GM19455 (cell line): ENCODE data around the gene KDM2B.

Experiments used
- ATAC-seq: cut with Tn5 transposase; IDR thresholded peaks from one replicate; pipeline ENCODE4 v1.9.1; 2021; ENCODE audit not compliant: unreplicated experiment

KDM2B gene

GRCh38 chr12:121466794-121467637 lies 113.8 kb downstream of the KDM2B start:
- ATAC-seq = peak; percentile 87

DNA sequence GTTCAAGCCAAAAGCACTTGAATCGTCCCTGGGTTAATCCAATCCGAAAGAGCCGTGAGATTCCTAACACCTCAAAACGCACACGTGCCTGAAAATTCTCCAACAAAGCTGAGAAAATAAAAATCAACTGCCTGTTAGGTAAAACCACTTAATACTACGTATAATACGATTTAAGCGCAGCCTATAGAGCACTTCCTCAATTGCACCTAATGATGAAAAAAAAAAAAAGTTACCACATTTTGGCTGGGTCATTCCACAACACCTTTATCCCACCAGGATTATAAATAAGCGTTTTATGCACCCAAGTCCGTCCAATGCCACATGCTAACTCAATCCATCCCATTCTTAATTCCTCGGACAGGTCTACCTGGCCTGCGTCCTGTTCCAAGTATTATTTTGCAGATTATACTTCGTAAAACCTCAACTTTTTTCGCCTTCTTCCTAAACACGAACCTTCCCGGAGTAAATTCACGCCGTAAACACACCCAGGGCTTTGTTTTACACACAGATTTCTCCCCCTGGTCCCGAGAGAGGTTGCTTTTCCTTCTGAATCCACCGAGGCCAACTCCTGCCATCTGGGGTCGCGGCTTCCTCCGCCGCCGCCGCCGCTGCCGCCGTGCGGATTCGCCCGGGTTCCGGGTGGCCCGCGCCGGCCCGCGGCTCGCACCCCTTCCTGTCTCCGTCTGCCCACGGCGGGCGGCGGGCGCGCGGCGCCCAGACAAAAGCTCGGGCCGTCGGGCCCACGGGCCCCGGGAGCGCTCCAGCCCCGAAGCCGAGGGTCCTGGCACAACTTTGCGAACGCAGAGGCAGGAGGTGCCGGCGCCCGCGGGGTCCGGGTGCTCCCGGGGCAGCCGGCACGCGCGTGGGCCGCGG lies 114.7 kb downstream of the KDM2B start:
- ATAC-seq = peak; percentile 11

- no peak for ATAC-seq
Observed at GRCh38 chr12:121464331-121464730, 116.5 kb downstream of the KDM2B start.

GRCh38 chr12:121461048-121461447 lies 119.8 kb downstream of the KDM2B start:
- ATAC-seq = no peak

DNA sequence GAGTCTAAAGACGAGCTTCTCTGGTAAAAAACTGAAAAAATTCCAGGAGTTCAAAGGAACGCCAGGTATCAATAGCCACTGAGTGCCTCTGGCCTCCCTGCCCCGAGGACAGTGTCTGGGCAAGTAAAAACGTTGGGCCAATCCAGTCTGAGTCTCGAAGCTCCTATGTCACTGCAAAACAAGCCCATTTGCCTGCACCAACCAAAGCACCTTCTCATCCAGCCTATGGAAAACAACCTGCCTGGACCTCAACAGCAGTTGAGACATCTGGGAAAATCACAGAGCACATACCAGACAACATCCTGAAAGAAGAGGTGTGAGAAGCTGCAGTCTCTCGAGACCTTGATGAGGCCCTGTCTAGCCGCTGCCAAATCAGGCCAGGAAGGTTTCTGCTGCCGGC lies 124.3 kb downstream of the KDM2B start:
- ATAC-seq = no peak

DNA sequence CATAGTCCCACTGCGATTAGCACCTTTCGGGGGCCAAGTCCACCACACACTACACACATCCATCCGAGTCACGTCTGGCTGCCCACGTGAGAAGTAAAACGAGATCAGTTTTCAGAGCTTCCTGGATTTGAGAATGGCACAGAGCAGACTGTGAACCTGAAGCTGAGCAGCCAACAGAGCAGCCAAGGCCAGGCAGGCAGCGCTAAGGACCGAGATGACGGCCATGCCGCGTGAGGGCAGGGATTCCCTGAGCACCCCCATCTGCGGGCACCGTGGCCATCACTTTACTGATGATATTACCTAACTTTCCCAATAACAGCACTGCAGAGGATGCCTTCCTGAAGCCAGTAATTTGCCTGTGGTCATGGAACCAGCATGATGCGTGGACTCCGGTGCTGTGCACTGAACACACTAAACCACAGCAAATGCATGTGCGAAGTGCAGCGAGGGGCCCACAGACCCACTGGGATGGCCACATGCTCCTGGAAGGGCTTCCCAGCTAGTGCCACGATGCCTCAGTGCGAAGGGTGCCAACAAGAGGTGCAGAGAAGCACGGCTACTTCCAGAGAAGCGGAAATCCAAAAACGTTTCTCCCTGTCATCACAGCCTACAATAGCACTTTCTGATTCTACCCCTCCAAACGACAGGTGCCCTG lies 124.9 kb downstream of the KDM2B start:
- ATAC-seq = no peak

DNA sequence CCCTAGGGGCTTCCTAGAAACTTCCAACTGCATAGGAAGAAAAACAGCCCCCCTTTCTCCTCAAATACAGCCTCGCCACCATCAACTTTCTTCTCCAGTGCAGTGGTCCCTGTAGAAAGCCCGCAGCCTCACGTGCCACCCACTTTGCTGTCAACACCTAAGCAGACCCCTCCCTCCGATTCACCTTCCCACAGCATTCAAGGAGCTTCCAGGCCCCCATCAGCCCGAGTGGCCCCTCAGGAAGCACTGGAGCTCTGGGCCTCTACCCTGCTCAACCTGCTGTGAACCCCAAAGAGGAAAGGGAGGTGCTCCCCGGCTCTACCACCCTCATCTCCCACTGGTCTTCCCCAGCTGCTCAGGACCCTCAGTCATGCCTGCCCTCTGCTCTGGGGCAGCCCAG lies 125.9 kb downstream of the KDM2B start:
- no peak for ATAC-seq

DNA sequence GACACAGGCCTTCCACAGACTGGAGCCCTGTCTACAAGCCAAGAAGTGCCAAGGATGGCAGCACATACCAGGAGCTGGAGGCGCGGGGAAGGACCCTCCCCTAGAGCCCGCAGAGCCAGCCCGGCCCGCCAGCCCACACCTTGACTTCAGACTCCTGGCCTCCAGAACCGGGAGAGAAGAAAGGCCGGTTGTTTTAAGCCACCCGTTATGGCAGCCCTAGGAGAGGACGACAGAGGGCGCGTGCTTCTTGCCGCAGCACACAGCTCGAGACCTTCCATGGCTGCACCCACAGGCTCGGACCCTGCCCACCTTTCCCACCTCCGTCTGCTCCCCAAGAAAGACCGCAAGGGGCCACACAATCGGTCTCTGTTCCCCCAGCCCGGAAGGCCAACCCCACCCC lies 127.2 kb downstream of the KDM2B start:
- ATAC-seq = no peak

- no peak for ATAC-seq
Observed at GRCh38 chr12:121452985-121453360, 127.8 kb downstream of the KDM2B start.

GRCh38 chr12:121452340-121452984 lies 128.4 kb downstream of the KDM2B start:
- ATAC-seq = no peak

GRCh38 chr12:121451961-121452339 lies 128.9 kb downstream of the KDM2B start:
- ATAC-seq = no peak

DNA sequence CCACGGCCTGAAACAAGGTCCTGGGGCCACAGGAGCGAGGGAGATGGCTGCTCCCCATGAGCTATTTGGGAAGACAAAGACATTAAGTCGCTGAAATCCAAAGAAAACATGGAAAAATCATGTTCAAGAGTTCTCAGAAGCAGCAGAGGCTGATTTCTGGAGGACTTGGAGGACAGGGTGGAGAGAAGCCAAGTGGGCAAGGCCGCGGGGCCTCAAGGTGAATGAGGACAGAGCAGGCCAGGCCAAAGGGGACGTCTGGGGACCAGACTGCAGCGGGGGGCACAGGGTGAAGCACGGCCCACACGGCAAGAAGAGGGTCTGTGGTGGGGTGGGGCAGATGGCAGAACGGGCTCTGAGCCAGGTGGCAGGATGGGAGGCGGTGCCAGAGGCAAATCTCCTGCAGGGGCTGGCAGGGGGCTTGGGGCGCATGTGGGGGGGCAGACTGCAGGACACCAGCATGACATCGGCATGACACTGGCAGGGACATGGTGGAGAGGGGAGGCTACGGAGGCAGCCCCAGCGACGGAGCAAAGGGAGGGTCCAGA lies 132.0 kb downstream of the KDM2B start:
- no peak for ATAC-seq

GRCh38 chr12:121446750-121447149 lies 134.1 kb downstream of the KDM2B start:
- ATAC-seq = no peak

GRCh38 chr12:121444842-121445202 lies 136.0 kb downstream of the KDM2B start:
- ATAC-seq = no peak

DNA sequence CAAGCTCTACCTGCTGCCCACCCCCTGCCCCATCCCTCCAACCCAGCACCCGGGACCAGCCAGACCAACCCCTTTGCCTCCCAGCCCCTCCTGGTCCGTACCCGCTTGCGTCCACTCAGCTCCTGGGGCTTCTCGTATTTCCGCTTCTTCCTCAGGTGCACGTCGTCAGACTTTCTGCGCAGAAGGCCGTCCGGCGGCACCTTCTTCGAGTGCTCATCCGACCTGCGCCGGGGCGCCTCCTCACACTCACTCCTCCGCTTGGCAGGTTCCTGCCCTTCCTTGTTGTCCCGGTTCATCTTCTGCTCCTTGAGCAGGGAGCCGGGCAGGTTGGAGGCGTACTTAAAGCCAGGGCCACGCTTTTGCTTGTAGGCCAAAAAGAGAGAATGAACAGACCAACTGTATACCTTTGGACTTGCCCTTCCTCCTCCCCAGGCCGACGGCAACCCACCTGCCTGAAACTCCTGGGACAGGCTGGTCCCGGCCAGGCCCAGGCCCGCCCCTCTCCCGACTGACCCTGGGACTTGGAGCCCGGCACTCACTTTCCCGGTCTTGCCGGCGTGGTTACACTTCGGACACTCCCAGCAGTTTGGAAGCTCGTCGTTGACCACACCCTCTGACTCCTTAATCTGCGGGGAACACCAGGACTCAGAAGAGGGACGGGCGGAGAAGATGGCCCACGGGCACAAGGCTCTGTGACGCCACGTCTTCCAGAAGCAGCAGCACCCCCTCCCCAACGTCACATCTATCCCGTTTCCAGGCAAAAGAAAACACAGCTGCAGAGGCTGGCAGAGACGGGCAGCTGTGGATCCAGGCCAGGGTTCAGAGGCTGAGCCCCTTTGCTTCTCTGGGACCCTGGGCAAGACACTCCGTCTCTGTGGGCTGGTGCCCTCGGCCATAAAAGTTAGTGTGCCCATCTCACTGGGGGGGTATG lies 136.6 kb downstream of the KDM2B start:
- no peak for ATAC-seq

DNA sequence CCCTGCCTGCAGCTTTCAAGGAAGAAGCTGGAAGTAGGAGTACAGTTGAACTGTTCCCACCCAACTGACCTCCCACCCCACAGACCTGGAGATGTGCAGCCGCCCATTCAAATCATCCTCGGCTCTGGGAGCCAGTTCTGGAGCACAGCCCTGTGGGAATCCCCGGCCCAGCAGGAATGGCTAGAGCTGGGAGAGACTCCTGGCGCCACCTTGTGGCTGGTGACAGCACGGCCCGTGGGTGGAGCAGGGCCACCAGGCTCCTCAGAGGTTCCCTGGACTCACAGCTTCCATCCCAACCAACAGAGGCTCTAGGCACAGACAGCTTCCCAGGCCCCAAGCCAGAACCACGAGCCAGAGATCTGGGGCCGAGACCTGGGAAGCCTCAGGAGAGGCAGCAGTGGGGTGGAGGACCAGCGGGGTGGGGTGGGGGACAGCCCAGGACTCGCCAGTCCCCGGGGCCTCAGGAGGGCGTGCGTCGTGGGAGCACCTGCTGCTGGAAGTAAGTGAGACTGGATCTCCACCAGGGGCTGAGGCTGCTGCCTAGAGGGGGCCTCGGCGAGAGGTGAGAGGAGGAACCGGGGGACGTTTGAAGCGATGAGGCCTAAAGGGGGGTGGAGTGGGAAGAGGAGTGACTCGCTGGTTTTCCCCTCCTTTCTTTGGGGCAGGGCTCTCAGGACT lies 137.5 kb downstream of the KDM2B start:
- no peak for ATAC-seq

- no peak for ATAC-seq
Observed at GRCh38 chr12:121442028-121442948, 138.5 kb downstream of the KDM2B start.

DNA sequence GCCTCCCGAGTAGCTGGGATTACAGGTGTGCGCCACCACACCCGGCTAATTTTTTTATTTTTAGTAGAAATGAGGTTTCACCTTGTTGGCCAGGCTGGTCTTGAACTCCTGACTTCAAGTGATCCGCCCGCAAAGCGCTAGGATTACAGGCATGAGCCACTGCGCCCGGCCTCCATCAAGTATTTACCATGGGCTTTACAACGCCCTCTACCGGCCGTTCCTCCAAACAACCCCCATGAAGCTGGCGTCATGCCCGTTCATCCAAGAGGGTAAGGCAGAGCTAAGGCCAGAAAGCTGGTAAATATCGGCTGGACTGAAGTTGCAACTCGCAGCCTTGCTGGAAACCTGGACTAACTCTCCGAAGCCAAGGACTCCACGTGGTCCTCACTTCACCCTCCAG lies 139.3 kb downstream of the KDM2B start:
- no peak for ATAC-seq
